Keratinocyte (primary cell): Measurements from ENCODE around the gene PCSK2. TPM values are rescaled to one million over a fixed set of nuclear protein-coding genes. Genes with fewer than 3 reads are reported as not detected.

ENCODE experiments used
- DNase-seq: peaks from one replicate; pipeline ENCODE4 v3.0.0-alpha.2; 2011; ENCODE audit warnings: low read depth, missing footprints, low spot score
- FAIRE-seq: peaks from 2 replicates; lab custom pipeline; 2011; peaks lifted over from hg19 to GRCh38; lab: Jason Lieb, UNC
- H2AFZ ChIP-seq: 2 replicates; pipeline ENCODE4 v1.6.0; 2012; ENCODE audit warnings: low read length, control low read depth, inconsistent platforms; ENCODE audit not compliant: control insufficient read depth
- H3K27ac ChIP-seq: 2 replicates; pipeline ENCODE4 v1.5.1; 2011; ENCODE audit warnings: low read length; ENCODE audit not compliant: control insufficient read depth, insufficient read depth
- H3K27me3 ChIP-seq: 3 replicates; pipeline ENCODE4 v1.6.0; 2011; ENCODE audit warnings: low read length; ENCODE audit not compliant: control insufficient read depth, insufficient read depth; ENCODE audit errors: extremely low read depth
- H3K36me3 ChIP-seq, 2 experiments: 2 replicates in 1 of 2; 3 replicates in 1 of 2; pipeline ENCODE4 v1.5.1; 2011; ENCODE audit warnings: low read length in 2 of 2, mild to moderate bottlenecking in 1 of 2; ENCODE audit not compliant: control insufficient read depth in 2 of 2, insufficient read depth in 2 of 2; ENCODE audit errors: extremely low read depth in 1 of 2
- H3K4me1 ChIP-seq: 3 replicates; pipeline ENCODE4 v1.5.1; 2011; ENCODE audit warnings: low read length; ENCODE audit not compliant: control insufficient read depth, insufficient read depth; ENCODE audit errors: extremely low read depth
- H3K4me2 ChIP-seq: 3 replicates; pipeline ENCODE4 v1.6.0; 2011; ENCODE audit warnings: low read depth, low read length; ENCODE audit not compliant: control insufficient read depth, insufficient read depth; ENCODE audit errors: extremely low read depth
- H3K4me3 ChIP-seq, 3 experiments: fragments of 200-600 bp in 1 of 3; sonication (generic) in 1 of 3; 2 replicates in 2 of 3; 3 replicates in 1 of 3; pipeline ENCODE4 v1.5.1; 2011 to 2016; ENCODE audit warnings: low read length in 3 of 3, mild to moderate bottlenecking in 3 of 3, control low read depth in 2 of 3, inconsistent platforms in 1 of 3, low read depth in 1 of 3, mixed read lengths in 1 of 3, mixed run types in 1 of 3, moderate library complexity in 1 of 3; ENCODE audit not compliant: control insufficient read depth in 2 of 3, insufficient read depth in 2 of 3; ENCODE audit errors: extremely low read depth in 1 of 3
- H3K79me2 ChIP-seq: 2 replicates; pipeline ENCODE4 v1.6.0; 2012; ENCODE audit warnings: low read length; ENCODE audit not compliant: control insufficient read depth, insufficient read depth
- H3K9ac ChIP-seq: 3 replicates; pipeline ENCODE4 v1.6.0; 2011; ENCODE audit warnings: low read length; ENCODE audit not compliant: control insufficient read depth, insufficient read depth; ENCODE audit errors: extremely low read depth
- H3K9me1 ChIP-seq: 3 replicates; pipeline ENCODE4 v1.6.0; 2011; ENCODE audit warnings: low read length; ENCODE audit not compliant: control insufficient read depth, insufficient read depth; ENCODE audit errors: extremely low read depth
- H3K9me3 ChIP-seq: 2 replicates; pipeline ENCODE4 v1.5.1; 2012; ENCODE audit warnings: low read depth, low read length; ENCODE audit not compliant: control insufficient read depth
- H4K20me1 ChIP-seq: 3 replicates; pipeline ENCODE4 v1.6.0; 2011; ENCODE audit warnings: low read length; ENCODE audit not compliant: control insufficient read depth, insufficient read depth; ENCODE audit errors: extremely low read depth
- EZH2 ChIP-seq: IDR thresholded peaks from one replicate; pipeline ENCODE4 v1.6.1; 2012; ENCODE audit warnings: inconsistent platforms, mild to moderate bottlenecking, low read length, moderate library complexity
- dilution Hi-C: fragments of 300-500 bp; cut with MboI; formaldehyde crosslinking; loops from one replicate; pipeline ENCODE4 v1.7.0; 2020; ENCODE audit warnings: low sequenced_read_pairs; ENCODE audit not compliant: extremely low pct_ligation_motif_present
- polyA plus RNA-seq, 5 experiments: library from polyadenylated mRNA; depleted of rRNA in 3 of 5; stranded (reverse) in 3 of 5; stranded (forward) in 1 of 5; unstranded in 1 of 5; fragments of >200 nt; gene quantifications; 1 replicate in 1 of 5; 2 replicates in 3 of 5; 3 replicates in 1 of 5; pipeline versions ENCODE4 v1.2.1 to v1.2.3, GENCODE V29; 2011 to 2012; ENCODE audit warnings: missing spikeins in 2 of 5, low read depth in 1 of 5, low replicate concordance in 1 of 5
- TF ChIP-seq, protein P1 (sequence below), 3 experiments: IDR thresholded peaks in 1 of 3; conservative IDR thresholded peaks in 1 of 3; optimal IDR thresholded peaks in 1 of 3; 2 replicates in 2 of 3; 3 replicates in 1 of 3; pipeline versions ENCODE3 to v1.5.1; 2011; ENCODE audit warnings: low read length in 3 of 3, mild to moderate bottlenecking in 3 of 3, moderate library complexity in 2 of 3, control low read depth in 1 of 3, inconsistent platforms in 1 of 3; ENCODE audit not compliant: insufficient read depth in 2 of 3; ENCODE audit errors: extremely low read depth in 1 of 3

Gene PCSK2
- polyA plus RNA-seq, 1 donor (not counting 4 experiments of a cell fraction or from before 2014, with no cell fraction given): not detected

DNA sequence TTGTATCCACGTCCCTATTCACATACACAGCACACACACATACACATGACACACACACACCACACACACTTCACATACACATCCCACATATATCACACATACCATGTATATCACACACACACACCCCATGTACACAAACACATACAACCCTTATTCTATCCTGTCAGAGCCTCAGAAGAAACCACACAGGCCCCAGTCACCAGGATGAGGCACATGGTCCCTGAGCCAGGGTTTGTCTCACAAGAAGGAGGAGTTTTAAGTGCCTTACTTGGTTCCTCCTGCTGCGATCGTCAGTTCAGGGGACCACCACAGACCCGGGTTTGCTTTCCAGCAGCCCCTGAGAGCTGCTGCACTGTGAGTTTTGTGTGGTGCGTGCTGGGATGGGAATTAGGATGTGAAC lies 280.7 kb downstream of the PCSK2 start:
- Histone ChIP-seq H3K4me3 (no peak overlapping the region), H4K20me1 (no peaks in the 10 kb centered on the region), H3K9ac (no peak overlapping the region), H2AFZ (no peak overlapping the region), H3K79me2 (no peaks in the 10 kb centered on the region), H3K36me3 (no peaks in the 10 kb centered on the region), H3K4me1 (peaks cover 22% of the 10 kb centered on the region), H3K9me3 (no peaks in the 10 kb centered on the region), H3K9me1 (peaks cover 2% of the 10 kb centered on the region), H3K27me3 (no peaks in the 10 kb centered on the region), H3K27ac (no peak overlapping the region), H3K4me2 (no peak overlapping the region)
- DNase-seq (no peak), FAIRE-seq (peak; percentile 34)
- no peak for TF ChIP-seq EZH2
- TF ChIP-seq, protein P1, sequence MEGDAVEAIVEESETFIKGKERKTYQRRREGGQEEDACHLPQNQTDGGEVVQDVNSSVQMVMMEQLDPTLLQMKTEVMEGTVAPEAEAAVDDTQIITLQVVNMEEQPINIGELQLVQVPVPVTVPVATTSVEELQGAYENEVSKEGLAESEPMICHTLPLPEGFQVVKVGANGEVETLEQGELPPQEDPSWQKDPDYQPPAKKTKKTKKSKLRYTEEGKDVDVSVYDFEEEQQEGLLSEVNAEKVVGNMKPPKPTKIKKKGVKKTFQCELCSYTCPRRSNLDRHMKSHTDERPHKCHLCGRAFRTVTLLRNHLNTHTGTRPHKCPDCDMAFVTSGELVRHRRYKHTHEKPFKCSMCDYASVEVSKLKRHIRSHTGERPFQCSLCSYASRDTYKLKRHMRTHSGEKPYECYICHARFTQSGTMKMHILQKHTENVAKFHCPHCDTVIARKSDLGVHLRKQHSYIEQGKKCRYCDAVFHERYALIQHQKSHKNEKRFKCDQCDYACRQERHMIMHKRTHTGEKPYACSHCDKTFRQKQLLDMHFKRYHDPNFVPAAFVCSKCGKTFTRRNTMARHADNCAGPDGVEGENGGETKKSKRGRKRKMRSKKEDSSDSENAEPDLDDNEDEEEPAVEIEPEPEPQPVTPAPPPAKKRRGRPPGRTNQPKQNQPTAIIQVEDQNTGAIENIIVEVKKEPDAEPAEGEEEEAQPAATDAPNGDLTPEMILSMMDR (optimal IDR thresholded peaks at IDR 0.05 in 1 of 3, IDR thresholded peaks at IDR 0.05 in 1 of 3, conservative IDR thresholded peaks at IDR 0.05 in 1 of 3; ENCODE audit: extremely low read depth in 1 of 3, insufficient read depth in 2 of 3, low read length in 3 of 3): no peak
- dilution Hi-C loops: no loop called here

DNA sequence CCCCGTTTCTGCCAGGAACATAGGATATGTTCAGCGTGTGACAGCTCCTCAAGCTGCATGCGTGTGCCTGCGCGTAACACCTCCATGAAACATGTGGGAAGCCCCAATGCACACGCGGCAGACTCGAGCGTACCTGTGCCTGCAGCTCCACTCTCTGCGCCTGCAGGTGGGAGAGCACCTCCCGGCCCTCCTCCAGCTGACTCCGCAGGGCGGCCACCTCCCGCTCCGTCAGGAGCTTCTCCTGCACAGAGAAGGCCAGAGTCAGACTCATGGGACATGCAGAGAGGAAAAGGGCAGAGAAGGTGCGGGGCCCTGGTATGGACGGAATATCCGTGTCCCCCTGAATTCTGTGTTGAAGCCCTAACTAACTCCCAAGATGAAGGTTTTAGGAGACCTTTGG lies 281.9 kb downstream of the PCSK2 start:
- no peak for DNase-seq

More for the DNA sequence above, 281.9 kb downstream of the PCSK2 start:
- no peaks in the 10 kb centered on the region for H3K79me2 ChIP-seq
- peaks cover 2% of the 10 kb centered on the region for H3K9me1 ChIP-seq
- no peaks in the 10 kb centered on the region for H3K36me3 ChIP-seq
- no peak overlapping the region for H3K4me2 ChIP-seq
- no peak overlapping the region for H3K4me3 ChIP-seq
- no peaks in the 10 kb centered on the region for H3K9me3 ChIP-seq
- TF ChIP-seq, protein P1 (optimal IDR thresholded peaks at IDR 0.05 in 1 of 3, IDR thresholded peaks at IDR 0.05 in 1 of 3, conservative IDR thresholded peaks at IDR 0.05 in 1 of 3; ENCODE audit: extremely low read depth in 1 of 3, insufficient read depth in 2 of 3, low read length in 3 of 3): no peak
- no peak for TF ChIP-seq EZH2
- no peak for FAIRE-seq
- no peaks in the 10 kb centered on the region for H4K20me1 ChIP-seq
- no peak overlapping the region for H2AFZ ChIP-seq
- H3K27ac ChIP-seq: no peak overlapping the region
- H3K4me1 ChIP-seq: peaks cover 22% of the 10 kb centered on the region
- no peak overlapping the region for H3K9ac ChIP-seq
- H3K27me3 ChIP-seq: no peaks in the 10 kb centered on the region
- dilution Hi-C loops: no loop called here
